T-cell (primary cell): Measurements from ENCODE around the gene E2F1. TPM values are rescaled to one million over a fixed set of nuclear protein-coding genes. Genes with fewer than 3 reads are reported as not detected.
A peak's percentile ranks its signal among the peaks of the same experiment; 100 is the strongest.

Experiments
- ATAC-seq, 4 experiments: fragments of 200-7000 bp in 3 of 4; fragments of 150-1000 bp in 1 of 4; cut with Tn5 transposase; replicated peaks in 1 of 4; 1 replicate in 3 of 4; 2 replicates in 1 of 4; pipeline ENCODE4 v1.10.0; 2021; ENCODE audit warnings: moderate library complexity in 3 of 4, mild to moderate bottlenecking in 2 of 4, moderate number of reproducible peaks in 1 of 4
- CTCF ChIA-PET, 2 donors: fragments of 300-600 bp; sonication (Branson Sonifier 250); formaldehyde crosslinking; loops; one replicate each; lab custom pipeline; 2022; ENCODE audit warnings: antibody characterized with exemption in 2 of 2; lab: Charles Lee
- POLR2A ChIA-PET, 2 donors: fragments of 300-600 bp; sonication (Branson Sonifier 250); formaldehyde crosslinking; loops; one replicate each; lab custom pipeline; 2022; ENCODE audit warnings: antibody characterized with exemption in 2 of 2; lab: Charles Lee
- DNase-seq, 35 experiments: peaks; one replicate each; pipeline versions ENCODE4 v3.0.0 to v3.0.0-alpha.2; 2013 to 2023
- H3K27ac ChIP-seq: one replicate; pipeline ENCODE4 v1.5.1; 2013; ENCODE audit warnings: low read length
- H3K27me3 ChIP-seq, 2 experiments: replicated peaks in 1 of 2; 1 replicate in 1 of 2; 2 replicates in 1 of 2; pipeline versions ENCODE4 v1.6.1 to v1.7.0; 2013; ENCODE audit warnings: low read length in 1 of 2, mixed read lengths in 1 of 2; ENCODE audit not compliant: control insufficient read depth in 2 of 2, insufficient read depth in 2 of 2; ENCODE audit errors: extremely low read depth in 1 of 2
- H3K36me3 ChIP-seq, 2 donors: 1 replicate in 1 of 2; 2 replicates in 1 of 2; pipeline versions ENCODE4 v1.6.1 to v1.7.0; 2013; ENCODE audit warnings: low read length in 1 of 2; ENCODE audit not compliant: control insufficient read depth in 2 of 2, insufficient read depth in 1 of 2; ENCODE audit errors: extremely low read depth in 1 of 2
- H3K4me1 ChIP-seq, 2 experiments: 1 replicate in 1 of 2; 2 replicates in 1 of 2; pipeline versions ENCODE4 v1.6.1 to v1.7.0; 2013; ENCODE audit warnings: low read length in 2 of 2, mixed read lengths in 1 of 2; ENCODE audit not compliant: insufficient read depth in 2 of 2, control insufficient read depth in 1 of 2; ENCODE audit errors: extremely low read depth in 1 of 2
- H3K4me3 ChIP-seq, 2 donors: 1 replicate in 1 of 2; 2 replicates in 1 of 2; pipeline versions ENCODE4 v1.5.1 to v1.7.0; 2013; ENCODE audit warnings: mild to moderate bottlenecking in 2 of 2, low read length in 1 of 2, moderate library complexity in 1 of 2; ENCODE audit not compliant: control insufficient read depth in 1 of 2; ENCODE audit errors: extremely low read depth in 1 of 2
- H3K9me3 ChIP-seq: 2 replicates; pipeline ENCODE4 v1.7.0; 2013
- H3K27ac Mint-ChIP-seq, 2 donors: one replicate each; pipeline ENCODE4 v1.8.0; 2020 to 2021; ENCODE audit warnings: mild to moderate bottlenecking in 2 of 2, mixed read lengths in 2 of 2
- H3K27me3 Mint-ChIP-seq, 2 donors: one replicate each; pipeline ENCODE4 v1.8.0; 2021 to 2022; ENCODE audit warnings: mixed read lengths in 2 of 2
- H3K36me3 Mint-ChIP-seq: one replicate; pipeline ENCODE4 v1.8.0; 2021; ENCODE audit warnings: mixed read lengths
- H3K4me1 Mint-ChIP-seq, 3 donors: one replicate each; pipeline ENCODE4 v1.8.0; 2020 to 2022; ENCODE audit warnings: mixed read lengths in 3 of 3, mild to moderate bottlenecking in 1 of 3
- H3K4me3 Mint-ChIP-seq, 3 donors: one replicate each; pipeline ENCODE4 v1.8.0; 2020 to 2022; ENCODE audit warnings: mild to moderate bottlenecking in 3 of 3, mixed read lengths in 3 of 3, moderate library complexity in 3 of 3
- H3K9me3 Mint-ChIP-seq, 3 donors: one replicate each; pipeline ENCODE4 v1.8.0; 2020 to 2022; ENCODE audit warnings: mixed read lengths in 3 of 3
- WGBS: methylation state at CpG from one replicate; pipeline ENCODE4 v1.1.5; 2013; ENCODE audit warnings: missing lambda C conversion rate; ENCODE audit not compliant: insufficient coverage; 5-methylcytosine and 5-hydroxymethylcytosine counted together
- total RNA-seq, 35 experiments: library from RNA in 6 of 35; stranded (reverse) in 6 of 35; fragments of 120-200 nt in 1 of 35; gene quantifications; one replicate each; pipeline versions ENCODE4 v1.2.1 to v1.2.4 and lab custom pipeline; 2013 to 2026

Gene E2F1
- total RNA-seq, 5 donors from 2014 or later (not counting 1 experiment from before 2014, with no cell fraction given): 1.8 to 7.4 (median 4.6) TPM

DNA sequence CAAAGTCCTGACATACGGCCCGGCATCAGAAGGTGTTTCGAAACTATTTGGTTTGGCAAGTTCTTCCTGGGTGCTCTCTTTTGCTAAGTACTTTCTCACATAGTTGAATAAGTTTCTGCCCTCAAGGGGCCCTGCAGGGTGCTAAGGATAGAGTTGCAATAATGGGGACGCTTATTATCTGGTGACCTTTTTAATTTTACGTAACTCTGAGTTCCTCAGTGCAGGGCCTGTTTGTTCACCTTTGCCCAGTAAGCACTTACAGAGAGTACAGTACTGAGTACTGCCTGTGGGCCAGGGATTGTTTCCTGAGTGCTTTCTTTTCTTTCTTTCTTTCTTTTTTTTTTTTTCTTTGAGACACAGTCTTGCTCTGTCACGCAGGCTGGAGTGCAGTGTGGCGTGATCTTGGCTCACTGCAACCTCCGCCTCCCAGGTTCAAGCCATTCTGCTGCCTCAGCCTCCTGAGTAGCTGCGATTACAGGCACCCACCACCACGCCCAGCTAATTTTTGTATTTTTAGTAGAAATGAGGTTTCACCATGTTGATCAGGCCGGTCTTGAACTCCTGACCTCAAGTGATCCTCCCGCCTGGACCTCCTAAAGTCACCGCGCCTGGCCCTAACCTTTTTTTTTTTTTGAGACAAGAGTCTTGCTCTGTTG, 38.4 kb upstream of the E2F1 start:
- POLR2A ChIA-PET: no interaction called here
- Mint-ChIP-seq H3K9me3 (no peaks in the 10 kb centered on the region), H3K4me3 (no peak overlapping the region), H3K36me3 (no peaks in the 10 kb centered on the region), H3K27ac (no peak overlapping the region), H3K4me1 (peaks cover 8 to 13% (median 12%) of the 10 kb centered on the region in 3 donors), H3K27me3 (no peaks in the 10 kb centered on the region)
- peaks cover 0 to 11% of the 10 kb centered on the region in 2 experiments for H3K4me1 ChIP-seq
- H3K9me3 ChIP-seq: no peaks in the 10 kb centered on the region
- no peak overlapping the region for H3K27ac ChIP-seq
- no peak for DNase-seq
- CTCF ChIA-PET: interaction anchor here in 1 of 2 donors (0.7 kb wide), 1 partner anchor 202 kb away, joined by 4 read pairs; no protein-coding TSS in a partner anchor
- H3K27me3 ChIP-seq: no peaks in the 10 kb centered on the region
- WGBS: 96% methylated on average over 9 of the region's 14 CpGs
- no peak overlapping the region for H3K4me3 ChIP-seq
- H3K36me3 ChIP-seq: no peaks in the 10 kb centered on the region
- no peak for ATAC-seq

GRCh38 chr20:33721391-33722140, 35.4 kb upstream of the E2F1 start:
- CTCF ChIA-PET: interaction anchor here in 1 of 2 donors (0.9 to 1.1 kb wide), 2 partner anchors 103 to 1305 kb away, joined by 3 read pairs; no protein-coding TSS in a partner anchor
- Mint-ChIP-seq H3K4me3 (peak overlapping the region; percentile 17 to 94 (median 67)), H3K4me1 (peaks cover 25 to 30% (median 30%) of the 10 kb centered on the region in 3 donors), H3K36me3 (peaks cover 4% of the 10 kb centered on the region), H3K27ac (peak overlapping the region in 1 of 2 donors; percentile 55), H3K9me3 (no peaks in the 10 kb centered on the region), H3K27me3 (no peaks in the 10 kb centered on the region)
- H3K4me1 ChIP-seq: peaks cover 2 to 22% of the 10 kb centered on the region in 2 experiments
- no peaks in the 10 kb centered on the region for H3K9me3 ChIP-seq
- no peaks in the 10 kb centered on the region for H3K27me3 ChIP-seq
- no peaks in the 10 kb centered on the region for H3K36me3 ChIP-seq
- H3K4me3 ChIP-seq: no peak overlapping the region
- POLR2A ChIA-PET: interaction anchor here in 1 of 2 donors (0.6 kb wide), 1 partner anchor 170 kb away, joined by 4 read pairs; no protein-coding TSS in a partner anchor
- 100% methylated on average over 3 of the region's 11 CpGs for WGBS
- DNase-seq: no peak
- ATAC-seq: no peak
- H3K27ac ChIP-seq: no peak overlapping the region

DNA sequence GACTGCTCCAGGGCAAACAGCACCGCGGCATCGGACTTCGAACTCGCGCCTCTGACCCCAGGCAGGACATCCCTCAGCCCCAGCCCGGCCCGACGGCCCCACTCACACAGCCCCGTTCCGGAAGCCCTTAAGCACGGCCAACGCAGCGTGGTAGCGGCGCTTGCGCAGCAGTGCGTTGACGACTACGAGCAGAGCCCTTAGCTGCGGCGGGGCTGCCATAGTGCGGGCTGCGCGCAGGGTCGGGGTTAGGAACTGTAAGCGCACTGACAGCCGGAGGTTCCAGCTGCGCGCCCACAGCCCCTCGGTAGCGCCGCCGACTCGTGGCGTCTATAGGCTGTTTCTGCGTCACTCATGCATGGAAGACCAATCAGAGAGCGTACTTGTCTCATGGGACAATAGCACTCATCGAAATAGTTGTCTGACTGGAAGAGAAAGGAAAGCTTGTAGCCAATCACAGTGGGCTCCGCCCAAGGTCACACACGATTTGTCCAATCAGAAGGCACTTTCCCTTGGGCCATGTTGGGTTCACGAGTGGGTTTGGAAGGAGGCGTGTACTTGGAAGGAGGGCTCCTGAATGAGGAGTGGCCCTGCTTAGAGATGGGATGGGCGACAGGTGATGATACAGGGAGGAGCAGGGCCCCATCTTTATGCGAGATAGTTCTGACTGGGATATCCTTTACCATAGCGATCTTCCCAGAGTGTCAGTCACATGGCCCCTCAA, 34.0 kb upstream of the E2F1 start, which contains the start of gene PXMP4:
Gene PXMP4, minus strand, starts transcription at position 322 of the 721 bp plus-strand sequence. Its CDS starts 103 bp downstream, at position 219.
- Mint-ChIP-seq H3K36me3 (peaks cover 7% of the 10 kb centered on the region), H3K4me3 (peak within 1 kb of the TSS; percentile 67 to 94 (median 85)), H3K9me3 (no peaks in the 10 kb centered on the region), H3K27me3 (no peaks in the 10 kb centered on the region), H3K4me1 (peaks cover 28 to 37% (median 30%) of the 10 kb centered on the region in 3 donors), H3K27ac (peak within 1 kb of the TSS; percentile 88 to 89)
- peak; percentile 96 to 98 (median 97) for ATAC-seq
- peak; percentile 68 to 96 (median 87) for DNase-seq
- H3K36me3 ChIP-seq: no peaks in the 10 kb centered on the region
- ChIA-PET POLR2A (interaction anchor here in 1 of 2 donors (0.8 to 1.0 kb wide), 3 partner anchors 12 to 165 kb away, joined by 3 to 4 read pairs (median 3); partner anchors contain the start of gene ZNF341), CTCF (interaction anchor here in 1 of 2 donors (1.0 to 1.9 kb wide), 3 partner anchors 12 to 1183 kb away, joined by 3 to 12 read pairs (median 5); no protein-coding TSS in a partner anchor)
- peak within 1 kb of the TSS; percentile 61 for H3K27ac ChIP-seq
- 2% methylated on average over 45 of the region's 46 CpGs for WGBS
- H3K4me1 ChIP-seq: peaks cover 2 to 22% of the 10 kb centered on the region in 2 experiments
- H3K9me3 ChIP-seq: no peaks in the 10 kb centered on the region
- no peaks in the 10 kb centered on the region for H3K27me3 ChIP-seq
- peak within 1 kb of the TSS; percentile 64 to 84 for H3K4me3 ChIP-seq

- H3K9me3 ChIP-seq: no peaks in the 10 kb centered on the region
- peaks cover 2 to 22% of the 10 kb centered on the region in 2 experiments for H3K4me1 ChIP-seq
- DNase-seq: peak in 3 of 35 experiments; percentile 5 to 17 (median 5)
- Mint-ChIP-seq H3K36me3 (peaks cover 7% of the 10 kb centered on the region), H3K27ac (peak overlapping the region; percentile 88 to 89), H3K4me3 (peak overlapping the region; percentile 67 to 94 (median 85)), H3K27me3 (no peaks in the 10 kb centered on the region), H3K9me3 (no peaks in the 10 kb centered on the region), H3K4me1 (peaks cover 28 to 37% (median 30%) of the 10 kb centered on the region in 3 donors)
- CTCF ChIA-PET: interaction anchor here in 1 of 2 donors (1.0 to 1.9 kb wide), 2 partner anchors 13 to 1182 kb away, joined by 5 to 12 read pairs; no protein-coding TSS in a partner anchor
- peak overlapping the region; percentile 61 for H3K27ac ChIP-seq
- H3K27me3 ChIP-seq: no peaks in the 10 kb centered on the region
- 49% methylated on average over 11 of the region's 13 CpGs for WGBS
- POLR2A ChIA-PET: interaction anchor here in 1 of 2 donors (1.0 kb wide), 1 partner anchor 165 kb away, joined by 4 read pairs; no protein-coding TSS in a partner anchor
- peak overlapping the region; percentile 64 to 84 for H3K4me3 ChIP-seq
- ATAC-seq: no peak
- H3K36me3 ChIP-seq: peaks cover 0 to 6% of the 10 kb centered on the region in 2 donors
Observed at GRCh38 chr20:33719277-33719988, 33.2 kb upstream of the E2F1 start.

GRCh38 chr20:33716498-33716897, 30.3 kb upstream of the E2F1 start:
- Histone ChIP-seq H3K4me3 (no peak overlapping the region), H3K36me3 (peaks cover 7 to 28% of the 10 kb centered on the region in 2 donors), H3K27me3 (no peaks in the 10 kb centered on the region), H3K4me1 (peaks cover 2 to 22% of the 10 kb centered on the region in 2 experiments), H3K27ac (no peak overlapping the region), H3K9me3 (no peaks in the 10 kb centered on the region)
- ATAC-seq: no peak
- CTCF ChIA-PET: no interaction called here
- H3K27me3 Mint-ChIP-seq: no peaks in the 10 kb centered on the region
- no peak overlapping the region for H3K4me3 Mint-ChIP-seq
- POLR2A ChIA-PET: no interaction called here
- no CpG with 5 or more reads among the region's 2 CpGs for WGBS
- no peak overlapping the region for H3K27ac Mint-ChIP-seq
- H3K4me1 Mint-ChIP-seq: peaks cover 28 to 48% (median 30%) of the 10 kb centered on the region in 3 donors
- H3K36me3 Mint-ChIP-seq: peaks cover 27% of the 10 kb centered on the region
- DNase-seq: no peak
- no peaks in the 10 kb centered on the region for H3K9me3 Mint-ChIP-seq
